ENCODE results near the gene OPN1MW3. TPM values are rescaled to one million over a fixed set of nuclear protein-coding genes. Genes with fewer than 3 reads are reported as not detected.

The OPN1MW3 gene
- polyA plus RNA-seq, 1 donor from 2014 or later, result not detected

- H3F3A ChIP-seq (ENCODE audit: insufficient read depth, low read length, poor library complexity, severe bottlenecking), result no peaks in the 10 kb centered on the region
- TF ChIP-seq RAD21 (conservative IDR thresholded peaks at IDR 0.05) (no peak), EP300 (conservative IDR thresholded peaks at IDR 0.05; ENCODE audit: poor library complexity, severe bottlenecking) (no peak), SMC3 (conservative IDR thresholded peaks at IDR 0.05; ENCODE audit: poor library complexity) (peak; percentile 35), POLR2AphosphoS5 (IDR thresholded peaks at IDR 0.05) (no peak), REST (IDR thresholded peaks at IDR 0.05; ENCODE audit: borderline replicate concordance) (no peak), TAF1 (IDR thresholded peaks at IDR 0.05; ENCODE audit: low read depth) (no peak), MXI1 (conservative IDR thresholded peaks at IDR 0.05; ENCODE audit: poor library complexity, severe bottlenecking) (no peak), EZH2 (IDR thresholded peaks at IDR 0.05; ENCODE audit: borderline replicate concordance, insufficient read depth, low read length, poor library complexity, severe bottlenecking) (no peak), CTCF (IDR thresholded peaks at IDR 0.05; ENCODE audit: poor library complexity, severe bottlenecking) (peak; percentile 44)
- H3K79me2 ChIP-seq (replicated peaks; ENCODE audit: insufficient read depth, low read length), result no peaks in the 10 kb centered on the region
- H2AFZ ChIP-seq (ENCODE audit: low read depth, low read length), result no peak overlapping the region
- no peak overlapping the region for H3K4me2 ChIP-seq (ENCODE audit: low read length)
- H3K9me2 ChIP-seq (ENCODE audit: insufficient read depth, low read length), result no peaks in the 10 kb centered on the region
- no peak overlapping the region for H3K4me3 ChIP-seq (ENCODE audit: low read length)
- no peaks in the 10 kb centered on the region for H3K27me3 ChIP-seq (ENCODE audit: insufficient read depth, low read depth, low read length)
- no peak overlapping the region for H3K27ac ChIP-seq (ENCODE audit: low read length)
- no peak overlapping the region for H3K9ac ChIP-seq (ENCODE audit: low read length)
- no peaks in the 10 kb centered on the region for H3K9me3 ChIP-seq (ENCODE audit: low read length)
- H3K36me3 ChIP-seq (ENCODE audit: insufficient read depth, low read length), result no peaks in the 10 kb centered on the region
- H4K20me1 ChIP-seq (ENCODE audit: insufficient read depth), result no peaks in the 10 kb centered on the region
Observed at GRCh38 chrX:154308108-154308946, 50.9 kb downstream of the OPN1MW3 start.

GRCh38 chrX:154309041-154309775 is 51.8 kb downstream of the OPN1MW3 start:
- Histone ChIP-seq H3K79me2 (replicated peaks; ENCODE audit: insufficient read depth, low read length) (no peaks in the 10 kb centered on the region), H3K4me2 (ENCODE audit: low read length) (no peak overlapping the region), H3K27me3 (ENCODE audit: insufficient read depth, low read depth, low read length) (no peaks in the 10 kb centered on the region), H3F3A (ENCODE audit: insufficient read depth, low read length, poor library complexity, severe bottlenecking) (no peaks in the 10 kb centered on the region), H4K20me1 (ENCODE audit: insufficient read depth) (no peaks in the 10 kb centered on the region), H3K9me2 (ENCODE audit: insufficient read depth, low read length) (no peaks in the 10 kb centered on the region), H3K36me3 (ENCODE audit: insufficient read depth, low read length) (no peaks in the 10 kb centered on the region), H3K9ac (ENCODE audit: low read length) (no peak overlapping the region), H3K9me3 (ENCODE audit: low read length) (no peaks in the 10 kb centered on the region), H2AFZ (ENCODE audit: low read depth, low read length) (no peak overlapping the region), H3K4me3 (ENCODE audit: low read length) (no peak overlapping the region), H3K27ac (ENCODE audit: low read length) (no peak overlapping the region)
- TF ChIP-seq POLR2AphosphoS5 (IDR thresholded peaks at IDR 0.05) (no peak), CTCF (IDR thresholded peaks at IDR 0.05; ENCODE audit: poor library complexity, severe bottlenecking) (no peak), RAD21 (conservative IDR thresholded peaks at IDR 0.05) (no peak), REST (IDR thresholded peaks at IDR 0.05; ENCODE audit: borderline replicate concordance) (no peak)
